ENCODE measurements around the gene POLA2. TPM values are rescaled to one million over a fixed set of nuclear protein-coding genes. Genes with fewer than 3 reads are reported as not detected.

The POLA2 gene
- total and polyA plus RNA-seq, 9 of the 15 experiments (the other 6 are each of a cell fraction or from before 2014, with no cell fraction given) = 2.7 to 134 (median 44.4) TPM

GRCh38 chr11:65261591-65262380 lies at the start of gene POLA2 (continued):
- TF ChIP-seq ZNF639 (CRISPR knock-in tag; conservative IDR thresholded peaks at IDR 0.05 in 1 of 2, IDR thresholded peaks at IDR 0.05 in 1 of 2) (no peak; a peak in 1 of 4 replicates), TAF7 (tag; IDR thresholded peaks at IDR 0.05) (peak; percentile 83), ZBTB11 (CRISPR knock-in tag; IDR thresholded peaks at IDR 0.05) (peak in 1 of 3 experiments; percentile 52; a peak in 2 of 6 replicates), CREB3 (tag; conservative IDR thresholded peaks at IDR 0.05; ENCODE audit: low read depth) (no peak), FOXK1 (CRISPR knock-in tag; IDR thresholded peaks at IDR 0.05; ENCODE audit: borderline replicate concordance) (no peak), CBFA2T3 (IDR thresholded peaks at IDR 0.05) (no peak), HINFP (tag; conservative IDR thresholded peaks at IDR 0.05; ENCODE audit: low read depth) (peak; percentile 38; the same call in 1 of the 2 replicates), ZBTB8A (IDR thresholded peaks at IDR 0.05; ENCODE audit: partially characterized antibody) (no peak), ZNF124 (CRISPR knock-in tag; IDR thresholded peaks at IDR 0.05) (no peak), ETS2 (tag; IDR thresholded peaks at IDR 0.05; ENCODE audit: borderline replicate concordance, poor library complexity, severe bottlenecking) (no peak), ATF4 (CRISPR knock-in tag; IDR thresholded peaks at IDR 0.05) (0 out of 2 replicates have a peak, but pooled peaks have one; percentile 37), SRF (CRISPR knock-in tag; IDR thresholded peaks at IDR 0.05) (no peak), ZZZ3 (IDR thresholded peaks at IDR 0.05) (no peak), EP400 (IDR thresholded peaks at IDR 0.05) (peak; percentile 73), ZBTB1 (CRISPR knock-in tag; IDR thresholded peaks at IDR 0.05; ENCODE audit: borderline replicate concordance, low read depth) (0 out of 2 replicates have a peak, but pooled peaks have one; percentile 41), ZNF717 (CRISPR knock-in tag; IDR thresholded peaks at IDR 0.05) (no peak)
